IPS DF 4.7 (cell line): ENCODE results near the gene ADGRE2.
"Not testable (repeated sequence)": the region's sequence is repeated elsewhere in the genome, so short reads cannot be mapped to it uniquely, and the experiment has no call there.

Source experiments
- DNase-seq: peaks from one replicate; pipeline ENCODE4 v3.0.0-alpha.2; 2013; ENCODE audit warnings: low spot score; ENCODE audit errors: extremely low read depth

The ADGRE2 gene

GRCh38 chr19:14780622-14781225 is 2.4 kb upstream of the ADGRE2 start:
- not testable (repeated sequence) for DNase-seq

- DNase-seq: no peak
These were observed 791 bp upstream of the ADGRE2 start for GRCh38 chr19:14779151-14779550.

GRCh38 chr19:14777645-14778044 is 715 bp downstream of the ADGRE2 start:
- not testable (repeated sequence) for DNase-seq

- DNase-seq: no peak
These were observed 2.3 kb downstream of the ADGRE2 start for GRCh38 chr19:14775869-14776586.

- not testable (repeated sequence) for DNase-seq
These were observed 3.0 kb downstream of the ADGRE2 start for GRCh38 chr19:14775326-14775725.

- DNase-seq: no peak
These were observed 4.0 kb downstream of the ADGRE2 start for GRCh38 chr19:14774373-14774772.

- DNase-seq: not testable (repeated sequence)
These were observed 4.6 kb downstream of the ADGRE2 start for GRCh38 chr19:14773722-14774121.

- DNase-seq: no peak
These were observed 5.4 kb downstream of the ADGRE2 start for GRCh38 chr19:14772995-14773394.

GRCh38 chr19:14772467-14772866 is 5.9 kb downstream of the ADGRE2 start:
- no peak for DNase-seq

- no peak for DNase-seq
These were observed 7.2 kb downstream of the ADGRE2 start for GRCh38 chr19:14770944-14771839.

- DNase-seq: no peak
These were observed 8.2 kb downstream of the ADGRE2 start for GRCh38 chr19:14770136-14770535.

GRCh38 chr19:14769201-14769600 is 9.2 kb downstream of the ADGRE2 start:
- no peak for DNase-seq

GRCh38 chr19:14768001-14768400 is 10.4 kb downstream of the ADGRE2 start:
- no peak for DNase-seq

GRCh38 chr19:14767466-14767971 is 10.8 kb downstream of the ADGRE2 start:
- DNase-seq: no peak

- DNase-seq: not testable (repeated sequence)
These were observed 12.5 kb downstream of the ADGRE2 start for GRCh38 chr19:14765841-14766240.

- not testable (repeated sequence) for DNase-seq
These were observed 13.0 kb downstream of the ADGRE2 start for GRCh38 chr19:14765403-14765802.

- no peak for DNase-seq
These were observed 14.0 kb downstream of the ADGRE2 start for GRCh38 chr19:14764401-14764800.

GRCh38 chr19:14763497-14764145 is 14.7 kb downstream of the ADGRE2 start:
- DNase-seq: no peak

GRCh38 chr19:14762111-14762510 is 16.2 kb downstream of the ADGRE2 start:
- DNase-seq: no peak

- DNase-seq: no peak
These were observed 16.8 kb downstream of the ADGRE2 start for GRCh38 chr19:14761607-14762006.

GRCh38 chr19:14758816-14759215 is 19.5 kb downstream of the ADGRE2 start:
- DNase-seq: peak; percentile 60
